ENCODE measurements around the gene FBXO17.

Gene FBXO17

DNA sequence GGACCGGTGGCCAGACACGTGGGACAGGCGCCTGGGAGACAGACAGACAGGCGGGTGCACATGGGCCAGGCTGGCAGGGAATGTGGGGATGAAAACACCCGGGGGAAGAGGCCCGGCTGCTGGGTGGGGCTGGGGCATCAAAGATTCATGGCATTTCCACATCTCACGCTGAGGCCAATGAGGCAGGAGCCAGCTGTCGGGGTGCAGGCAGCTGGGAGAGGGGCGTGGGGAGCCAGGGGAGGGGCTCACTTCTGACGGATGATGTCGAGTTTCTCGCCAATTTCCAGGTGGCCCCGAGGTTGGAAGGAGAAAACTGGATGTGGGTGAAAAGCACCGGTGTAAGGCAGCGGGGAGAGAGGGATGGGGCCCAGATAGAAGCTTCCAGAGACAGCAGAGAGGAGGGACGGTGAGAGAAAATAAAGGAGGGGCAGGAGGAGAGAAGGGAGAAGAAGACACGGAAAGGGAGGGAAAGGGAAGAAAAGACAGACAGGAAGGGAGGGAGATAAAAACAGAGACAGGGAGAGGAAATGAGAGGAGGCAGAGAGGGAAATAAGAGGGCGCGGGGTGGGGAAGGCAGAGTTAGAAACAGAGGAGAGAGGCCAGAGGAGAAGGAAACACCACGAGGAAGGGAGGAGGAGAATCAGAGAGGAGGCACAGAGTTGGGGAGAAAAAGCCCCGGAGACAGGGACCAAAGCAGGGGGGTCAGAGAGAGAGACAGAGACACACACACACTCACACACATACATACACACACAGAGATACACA lies 55.5 kb downstream of the FBXO17 start:
- in situ Hi-C loops (cut with MboI; ENCODE audit: low sequenced_read_pairs): loop anchor here (25.0 kb wide), 1 partner anchor 508 kb away; the partner anchor contains the start of gene FAM98C

- in situ Hi-C loops (cut with MboI; ENCODE audit: low sequenced_read_pairs): loop anchor here (25.0 kb wide), 1 partner anchor 506 kb away; the partner anchor contains the start of gene FAM98C
Measured at GRCh38 chr19:38918526-38918925, 57.0 kb downstream of the FBXO17 start.

DNA sequence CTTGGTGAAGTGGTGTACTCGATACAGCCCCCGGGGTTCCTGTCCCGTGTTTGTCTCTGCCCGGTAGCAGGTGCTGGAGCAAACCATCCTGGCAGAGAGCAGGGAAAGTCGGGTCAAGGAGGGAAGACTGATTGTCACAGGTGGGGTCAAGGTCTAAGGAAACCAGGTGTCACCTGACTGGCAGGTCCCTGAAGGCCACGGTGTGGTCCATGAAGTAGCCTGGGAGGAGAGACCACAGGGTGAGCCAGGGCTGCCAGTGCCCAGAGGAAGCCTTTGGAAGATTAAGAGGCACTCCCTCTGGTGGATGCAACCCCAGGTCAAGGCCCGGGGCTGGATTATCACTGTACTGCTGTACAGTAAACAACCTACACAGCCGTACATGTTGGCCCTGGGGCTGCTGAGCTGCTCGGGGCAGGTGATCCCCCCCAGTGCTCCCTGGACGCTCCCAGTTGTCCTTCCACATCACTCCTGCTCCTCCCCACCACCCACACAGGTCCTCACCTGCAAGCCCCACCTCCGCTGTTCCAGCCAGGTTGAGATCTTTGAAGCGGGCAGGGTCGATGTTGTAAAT lies 57.5 kb downstream of the FBXO17 start:
- in situ Hi-C loops (cut with MboI; ENCODE audit: low sequenced_read_pairs): loop anchor here (25.0 kb wide), 1 partner anchor 506 kb away; the partner anchor contains the start of gene FAM98C

- in situ Hi-C loops (cut with MboI; ENCODE audit: low sequenced_read_pairs): loop anchor here (25.0 kb wide), 1 partner anchor 505 kb away; the partner anchor contains the start of gene FAM98C
Measured at GRCh38 chr19:38917516-38917915, 58.0 kb downstream of the FBXO17 start.

DNA sequence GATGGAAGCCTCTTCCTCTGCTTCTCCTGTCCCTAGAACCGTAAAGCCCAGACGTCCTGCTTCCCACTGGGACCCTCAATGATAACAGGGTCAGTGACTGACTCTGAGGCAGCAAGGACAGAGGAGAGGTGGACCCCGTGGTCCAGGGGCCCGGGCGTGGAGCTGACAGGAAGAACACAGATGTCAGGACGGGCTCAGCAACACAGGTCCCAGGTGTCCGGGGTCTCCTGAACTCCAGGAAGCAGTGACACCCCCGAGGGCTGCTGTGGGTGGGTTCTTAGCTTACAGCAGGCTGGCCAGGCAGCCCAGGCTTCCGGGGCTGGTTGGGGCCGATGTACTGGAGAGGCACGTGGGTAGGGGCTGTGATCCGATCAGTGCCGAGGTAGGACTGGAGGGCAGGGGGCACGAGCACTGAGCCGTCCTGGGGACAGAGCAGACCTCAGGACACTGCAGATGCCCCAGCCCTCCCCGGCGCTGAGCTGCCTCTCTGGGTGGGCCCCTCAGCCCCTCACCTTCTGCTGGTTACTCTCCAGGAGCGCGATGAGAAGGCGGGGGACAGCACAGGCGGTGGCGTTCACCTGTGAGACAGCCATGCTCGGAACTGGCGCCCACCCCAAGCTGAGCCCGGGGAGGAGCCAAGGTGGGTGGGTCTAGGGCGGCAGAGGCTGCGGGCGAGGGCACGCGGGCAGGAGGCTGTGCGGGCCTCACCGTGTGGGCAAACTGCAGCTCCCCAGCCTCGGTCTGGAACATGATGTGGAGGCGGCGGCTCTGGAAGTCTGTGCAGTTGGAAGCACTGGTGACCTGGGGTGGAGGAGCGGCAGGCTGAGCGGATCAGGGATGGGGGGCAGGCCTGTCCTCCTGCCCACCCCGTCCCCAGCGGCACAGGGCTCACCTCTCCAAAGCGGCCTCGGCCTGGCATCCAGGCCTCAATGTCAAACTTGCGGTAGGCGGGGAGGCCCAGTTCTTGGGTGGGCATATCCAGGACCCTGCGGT lies 59.9 kb downstream of the FBXO17 start:
- in situ Hi-C loops (cut with MboI; ENCODE audit: low sequenced_read_pairs): loop anchor here (25.0 kb wide), 1 partner anchor 503 kb away; the partner anchor contains the start of gene FAM98C

GRCh38 chr19:38913958-38914357 lies 61.6 kb downstream of the FBXO17 start:
- in situ Hi-C loops (cut with MboI; ENCODE audit: low sequenced_read_pairs): loop anchor here (25.0 kb wide), 1 partner anchor 502 kb away; the partner anchor contains the start of gene FAM98C

- in situ Hi-C loops (cut with MboI; ENCODE audit: low sequenced_read_pairs): loop anchor here (25.0 kb wide), 1 partner anchor 501 kb away; the partner anchor contains the start of gene FAM98C
Measured at GRCh38 chr19:38912600-38913514, 62.7 kb downstream of the FBXO17 start.

- in situ Hi-C loops (cut with MboI; ENCODE audit: low sequenced_read_pairs): loop anchor here (25.0 kb wide), 1 partner anchor 499 kb away; the partner anchor contains the start of gene FAM98C
Measured at GRCh38 chr19:38911388-38912001, 64.0 kb downstream of the FBXO17 start.

GRCh38 chr19:38910488-38910887 lies 65.1 kb downstream of the FBXO17 start:
- in situ Hi-C loops (cut with MboI; ENCODE audit: low sequenced_read_pairs): loop anchor here (25.0 kb wide), 1 partner anchor 498 kb away; the partner anchor contains the start of gene FAM98C

DNA sequence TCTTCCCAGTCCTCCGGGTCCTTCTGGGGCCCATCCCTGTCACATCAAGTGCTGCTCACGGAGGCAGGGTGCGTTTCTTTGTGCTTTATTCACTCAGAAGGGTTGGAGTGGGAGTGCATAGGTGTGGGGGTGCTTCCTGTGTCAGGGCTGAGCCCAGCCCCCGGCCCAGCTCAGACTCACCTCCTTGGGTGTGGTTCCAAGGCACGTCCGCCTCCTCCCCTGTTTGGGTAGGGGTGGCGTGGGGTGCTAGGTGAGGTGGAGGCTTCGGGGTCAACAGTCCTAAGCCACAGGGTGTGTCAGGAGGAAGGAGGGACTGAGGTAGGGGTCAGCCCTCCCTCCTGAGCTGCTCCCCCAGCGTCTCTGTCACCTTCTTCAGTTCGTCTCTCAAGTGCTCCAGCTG lies 66.6 kb downstream of the FBXO17 start:
- in situ Hi-C loops (cut with MboI; ENCODE audit: low sequenced_read_pairs): loop anchor here (25.0 kb wide), 1 partner anchor 497 kb away; the partner anchor contains the start of gene FAM98C

- in situ Hi-C loops (cut with MboI; ENCODE audit: low sequenced_read_pairs): loop anchor here (25.0 kb wide), 1 partner anchor 495 kb away; the partner anchor contains the start of gene FAM98C
Measured at GRCh38 chr19:38907670-38908069, 67.9 kb downstream of the FBXO17 start.

GRCh38 chr19:38907227-38907626 lies 68.3 kb downstream of the FBXO17 start:
- in situ Hi-C loops (cut with MboI; ENCODE audit: low sequenced_read_pairs): loop anchor here (25.0 kb wide), 1 partner anchor 495 kb away; the partner anchor contains the start of gene FAM98C

- in situ Hi-C loops (cut with MboI; ENCODE audit: low sequenced_read_pairs): loop anchor here (25.0 kb wide), 1 partner anchor 493 kb away; the partner anchor contains the start of gene FAM98C
Measured at GRCh38 chr19:38905620-38906019, 69.9 kb downstream of the FBXO17 start.

DNA sequence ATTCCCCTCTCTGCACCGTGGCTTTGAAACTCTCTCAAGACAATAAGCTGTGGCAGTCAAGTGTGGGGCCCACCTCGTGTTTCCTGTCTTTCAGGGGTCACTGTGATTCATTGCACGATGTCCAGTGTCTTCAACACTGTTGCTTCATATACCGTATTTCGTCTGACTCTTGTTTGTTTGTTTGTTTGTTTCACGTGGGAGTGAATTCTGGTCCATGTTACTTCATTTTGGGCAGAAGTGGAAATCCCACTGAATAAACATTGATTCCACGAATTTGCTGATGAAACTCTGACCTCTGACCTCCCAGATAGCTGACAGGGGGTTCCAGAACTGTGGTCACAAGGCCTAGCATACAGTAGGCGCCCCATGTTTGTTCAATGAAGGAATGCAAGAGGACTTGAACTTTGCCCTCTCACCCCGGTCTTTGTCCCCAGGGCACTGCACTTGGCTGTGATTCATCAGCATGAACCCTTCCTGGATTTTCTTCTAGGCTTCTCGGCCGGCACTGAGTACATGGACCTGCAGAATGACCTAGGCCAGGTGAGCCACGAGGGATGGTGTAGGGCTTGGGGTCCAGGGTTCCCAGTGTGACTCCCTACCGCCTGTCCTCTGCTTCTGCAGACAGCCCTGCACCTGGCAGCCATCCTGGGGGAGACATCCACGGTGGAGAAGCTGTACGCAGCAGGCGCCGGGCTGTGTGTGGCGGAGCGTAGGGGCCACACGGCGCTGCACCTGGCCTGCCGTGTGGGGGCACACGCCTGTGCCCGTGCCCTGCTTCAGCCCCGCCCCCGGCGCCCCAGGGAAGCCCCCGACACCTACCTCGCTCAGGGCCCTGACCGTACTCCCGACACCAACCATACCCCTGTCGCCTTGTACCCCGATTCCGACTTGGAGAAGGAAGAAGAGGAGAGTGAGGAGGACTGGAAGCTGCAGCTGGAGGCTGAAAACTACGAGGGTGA lies 70.7 kb downstream of the FBXO17 start:
- in situ Hi-C loops (cut with MboI; ENCODE audit: low sequenced_read_pairs): loop anchor here (25.0 kb wide), 1 partner anchor 493 kb away; the partner anchor contains the start of gene FAM98C

DNA sequence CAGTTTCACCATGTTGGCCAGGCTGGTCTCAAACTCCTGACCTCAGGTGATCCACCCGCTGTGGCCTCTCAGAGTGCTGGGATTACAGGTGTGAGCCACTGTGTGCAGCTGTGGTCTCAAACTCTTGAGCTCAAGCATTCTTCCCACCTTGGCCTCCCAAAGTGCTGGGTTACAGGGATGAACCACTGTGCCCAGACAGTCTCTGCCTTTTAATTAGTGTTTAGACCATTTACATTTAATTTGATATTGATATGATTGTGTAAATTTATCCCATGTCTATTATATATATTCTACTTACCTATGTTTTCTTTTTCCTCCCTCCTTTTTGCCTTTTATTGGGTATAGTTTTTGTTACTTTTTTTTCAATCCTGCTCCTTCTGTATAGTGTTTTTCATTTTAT lies 73.9 kb downstream of the FBXO17 start:
- in situ Hi-C loops (cut with MboI; ENCODE audit: low sequenced_read_pairs): loop anchor here (25.0 kb wide), 1 partner anchor 489 kb away; the partner anchor contains the start of gene FAM98C

- in situ Hi-C loops (cut with MboI; ENCODE audit: low sequenced_read_pairs): loop anchor here (25.0 kb wide), 1 partner anchor 488 kb away; the partner anchor contains the start of gene FAM98C
Measured at GRCh38 chr19:38900743-38901190, 74.8 kb downstream of the FBXO17 start.

GRCh38 chr19:38900202-38900629 lies 75.3 kb downstream of the FBXO17 start:
- in situ Hi-C loops (cut with MboI; ENCODE audit: low sequenced_read_pairs): loop anchor here (25.0 kb wide), 1 partner anchor 488 kb away; the partner anchor contains the start of gene FAM98C
